HG02870 (cell line): ENCODE data around the gene YES1.
"Not testable (repeated sequence)": the region's sequence is repeated elsewhere in the genome, so short reads cannot be mapped to it uniquely, and the experiment has no call there.

Experiments
- ATAC-seq: cut with Tn5 transposase; IDR thresholded peaks from one replicate; pipeline ENCODE4 v1.9.1; 2021; ENCODE audit warnings: mild to moderate bottlenecking, moderate library complexity; ENCODE audit not compliant: unreplicated experiment

Gene YES1

DNA sequence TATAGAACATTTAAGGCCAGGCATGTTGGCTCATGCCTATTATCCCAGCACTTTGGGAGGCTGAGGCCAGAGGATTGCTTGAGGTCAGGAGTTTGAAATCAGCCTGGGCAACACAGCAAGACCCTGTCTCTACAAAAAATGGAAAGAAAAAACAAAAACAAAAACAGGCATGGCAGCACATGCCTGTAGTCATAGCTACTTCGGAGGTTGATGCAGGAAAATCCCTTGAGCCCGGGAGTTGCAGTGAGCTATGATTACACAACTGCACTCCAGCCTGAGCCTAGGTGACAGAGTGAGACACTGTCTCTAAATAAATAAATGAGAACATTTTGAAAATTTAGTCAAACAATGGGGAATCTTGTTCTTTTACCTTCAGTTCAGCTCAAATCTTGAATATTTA is 12.1 kb upstream of the YES1 start:
- no peak for ATAC-seq

DNA sequence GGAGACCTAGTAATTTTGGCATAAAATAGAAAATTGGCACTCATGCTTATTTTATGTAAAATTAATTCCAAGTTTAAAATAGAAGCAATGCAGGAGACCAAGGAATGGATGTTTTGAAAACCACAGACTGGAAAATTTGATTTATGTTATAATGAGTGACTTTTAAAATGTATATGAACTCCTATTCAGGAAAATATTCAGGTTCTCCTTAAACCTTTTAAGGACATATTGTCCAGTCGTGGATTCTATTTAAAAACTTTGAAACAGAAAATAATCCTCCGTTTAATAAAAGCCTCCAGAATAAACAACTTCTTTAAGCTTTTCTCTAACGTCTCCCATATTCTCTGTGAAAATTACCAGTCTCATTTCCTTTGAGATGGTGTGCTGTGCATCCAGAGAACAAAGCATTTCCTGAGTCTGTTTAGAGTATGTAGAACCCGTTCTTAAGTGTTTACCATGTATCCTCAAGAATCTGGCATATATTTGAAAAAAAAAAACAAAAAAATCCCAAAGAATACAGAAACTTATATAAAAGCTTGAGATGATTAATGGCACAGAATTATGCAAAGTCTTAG is 8.6 kb upstream of the YES1 start:
- no peak for ATAC-seq

DNA sequence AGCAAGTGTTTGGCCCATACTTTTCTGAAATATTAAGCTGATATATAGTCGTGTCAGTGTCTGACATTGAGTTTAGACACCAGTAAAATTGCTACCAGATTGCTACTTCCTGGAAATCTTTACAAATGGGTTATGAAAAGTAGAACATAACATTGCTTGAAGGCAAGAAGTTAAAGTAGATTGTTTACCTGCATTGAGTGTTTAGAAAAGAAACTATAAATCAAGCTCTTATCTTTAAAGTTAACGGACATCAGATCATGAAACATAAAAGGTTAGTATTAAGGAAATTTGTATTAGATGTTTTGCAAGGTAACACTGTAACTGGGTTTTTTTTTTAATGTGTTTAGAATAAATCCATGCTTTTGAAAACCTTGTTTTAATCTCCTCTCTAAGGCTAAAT is 4.8 kb upstream of the YES1 start:
- ATAC-seq, result no peak

DNA sequence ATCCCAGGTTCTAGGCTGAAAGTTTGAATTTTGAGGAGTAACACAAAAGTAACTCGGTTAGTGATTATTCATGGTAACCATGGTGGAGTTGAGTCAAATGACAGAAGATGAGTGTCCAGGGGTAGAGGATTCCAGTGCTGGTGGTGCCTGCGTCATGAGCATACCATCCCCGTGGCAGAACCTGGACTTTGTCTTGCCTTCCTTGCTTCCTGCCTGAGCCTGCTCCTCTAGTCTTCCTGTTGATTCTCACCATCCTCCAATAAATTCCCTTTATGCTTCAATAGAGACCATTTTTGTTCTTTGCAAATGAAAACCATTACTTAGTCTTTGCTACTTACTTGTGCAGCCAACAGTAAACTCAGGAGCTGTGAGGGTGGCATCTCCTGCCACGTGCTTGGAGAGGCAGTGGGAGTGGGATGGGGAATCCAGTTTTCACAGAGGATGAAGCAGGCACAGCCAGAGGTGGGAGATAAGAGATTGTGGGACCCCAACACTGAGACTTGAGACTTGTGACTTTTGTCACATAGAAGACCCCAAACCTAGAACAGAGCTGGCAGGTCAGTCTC is 4.1 kb upstream of the YES1 start:
- no peak for ATAC-seq

DNA sequence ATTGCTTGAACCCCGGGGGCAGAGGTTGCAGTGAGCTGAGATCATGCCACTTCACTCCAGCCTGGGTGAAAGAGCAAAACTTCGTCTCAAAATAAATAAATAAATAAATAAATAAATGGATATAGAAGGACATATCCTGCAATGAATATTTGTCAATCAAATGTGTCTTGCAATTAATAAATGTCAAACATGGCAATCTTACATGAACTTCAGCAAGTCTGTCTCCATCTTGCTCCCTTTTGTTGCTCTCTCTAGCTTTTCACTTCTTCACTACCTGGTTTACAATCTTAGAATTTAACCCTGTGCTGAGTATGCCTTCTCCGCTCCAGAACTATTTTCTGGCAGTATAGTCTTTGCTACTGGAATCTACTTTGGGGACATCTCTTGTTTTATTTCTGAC is 3.3 kb upstream of the YES1 start:
- ATAC-seq, result no peak

DNA sequence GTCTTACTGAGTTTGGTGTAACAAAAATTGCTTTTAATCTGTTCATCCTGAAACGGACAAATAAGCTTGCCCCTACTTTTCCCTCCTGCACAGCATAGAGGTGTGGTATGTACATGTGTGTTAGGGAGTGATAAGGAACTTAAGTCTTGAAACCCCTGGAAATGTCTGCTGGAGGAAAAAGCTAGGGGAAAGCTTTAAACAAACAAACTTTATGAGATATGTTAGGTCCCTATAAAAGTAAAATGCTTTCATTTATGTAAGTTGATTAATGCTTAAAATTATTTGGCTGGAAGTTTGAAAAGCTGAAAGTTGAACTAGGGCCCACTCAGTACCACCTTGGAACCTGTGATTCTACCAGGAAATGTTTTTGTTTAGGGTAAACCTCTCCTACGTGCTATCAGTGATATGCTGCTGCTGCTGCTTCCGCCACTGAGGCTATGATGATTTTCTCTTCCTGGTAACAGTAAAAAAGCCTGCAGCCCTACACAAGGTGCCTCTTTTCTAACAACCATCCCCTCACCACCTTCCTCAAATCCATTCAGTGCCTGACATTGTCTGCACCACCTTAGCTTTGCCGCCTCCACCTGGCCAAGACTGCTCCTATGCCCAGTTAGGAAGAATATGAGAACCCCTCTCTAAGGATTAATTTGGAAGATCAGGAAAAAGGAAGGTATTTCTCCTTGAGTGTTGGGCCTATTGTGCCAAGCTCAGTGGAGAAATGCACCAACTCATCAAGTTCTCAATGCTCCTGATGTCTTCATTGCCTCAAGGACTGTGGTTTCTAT is 2.5 kb upstream of the YES1 start:
- no peak for ATAC-seq

DNA sequence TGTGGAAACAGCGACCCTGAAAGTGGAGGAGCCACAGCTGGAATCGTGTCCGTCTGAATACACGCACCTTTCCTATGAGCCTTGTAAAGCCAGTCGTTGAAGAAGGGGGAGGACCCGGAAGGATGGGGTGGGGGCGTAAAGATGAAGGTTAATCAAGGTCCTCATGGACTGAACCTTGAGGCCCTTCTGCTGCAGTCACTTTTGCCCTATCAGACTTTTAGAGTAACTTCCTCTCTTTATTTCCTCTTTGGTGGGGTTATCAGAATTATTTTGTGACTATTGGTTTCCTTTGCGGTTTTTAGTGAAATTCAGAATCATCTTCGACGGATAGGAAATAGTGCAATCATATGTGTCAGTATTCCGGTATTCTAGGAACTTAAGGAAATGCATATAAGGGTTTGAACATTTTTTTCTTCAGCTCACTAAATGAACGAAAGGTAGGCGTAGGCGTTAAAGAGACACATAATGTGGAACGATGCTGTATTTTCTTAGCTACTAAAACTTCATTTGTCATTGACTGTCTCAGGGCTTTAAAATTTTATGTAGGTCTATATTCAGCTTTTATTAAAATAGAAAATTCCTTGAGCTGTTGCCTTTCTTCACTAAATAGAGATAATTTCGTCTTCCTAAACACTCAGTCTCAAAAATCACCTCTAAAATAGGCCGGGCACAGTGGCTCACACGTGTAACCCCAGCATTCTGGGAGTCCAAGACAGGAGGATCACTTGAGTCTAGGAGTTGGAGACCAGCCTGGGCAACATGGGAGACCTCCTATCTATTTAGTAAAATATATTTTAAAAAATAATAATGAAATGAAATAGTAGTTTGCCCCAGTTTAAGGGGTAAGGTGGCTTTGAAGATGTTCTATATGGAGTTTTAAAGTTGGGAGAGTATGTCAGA is 1.4 kb upstream of the YES1 start:
- ATAC-seq, result no peak

DNA sequence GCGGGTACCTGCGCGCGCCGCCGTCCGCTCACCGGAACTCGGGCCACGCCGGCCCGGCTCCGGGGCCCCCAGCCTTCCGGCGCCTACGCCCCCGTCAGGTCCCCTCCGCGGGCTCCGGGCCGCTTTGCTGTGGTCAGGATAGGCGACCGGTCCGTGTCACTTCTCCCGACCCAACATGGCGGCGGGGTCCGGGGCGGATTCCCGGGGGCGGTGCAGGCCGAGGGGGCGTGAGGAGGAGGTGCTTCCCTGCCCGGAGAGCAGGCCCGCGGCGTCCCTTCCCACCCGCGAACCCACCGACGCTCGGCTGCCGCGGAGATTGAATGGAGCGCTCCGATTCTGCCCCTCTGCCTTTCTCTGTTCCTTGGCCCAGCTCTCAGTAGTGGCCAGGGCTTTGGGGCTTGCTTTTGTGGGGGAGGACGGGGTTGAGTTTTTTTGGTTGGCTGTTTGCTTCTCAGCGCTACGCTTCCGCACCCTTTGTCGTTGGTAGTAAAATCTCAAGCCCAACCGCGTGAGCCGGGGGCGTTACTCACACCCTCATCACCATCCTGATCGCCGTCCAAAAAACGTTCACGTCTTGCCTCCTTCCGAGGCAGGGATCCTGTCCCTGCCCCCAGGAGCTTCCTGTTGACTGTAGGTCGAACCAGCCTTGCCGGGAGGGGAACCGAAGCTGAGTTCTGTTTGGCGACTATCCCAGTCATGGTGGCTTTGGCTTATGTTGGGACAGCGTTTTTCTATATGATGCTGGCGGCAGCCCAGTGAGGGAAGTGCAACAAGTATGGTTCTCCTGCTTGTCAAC is 532 bp upstream of the YES1 start:
- peak; percentile 46 for ATAC-seq

DNA sequence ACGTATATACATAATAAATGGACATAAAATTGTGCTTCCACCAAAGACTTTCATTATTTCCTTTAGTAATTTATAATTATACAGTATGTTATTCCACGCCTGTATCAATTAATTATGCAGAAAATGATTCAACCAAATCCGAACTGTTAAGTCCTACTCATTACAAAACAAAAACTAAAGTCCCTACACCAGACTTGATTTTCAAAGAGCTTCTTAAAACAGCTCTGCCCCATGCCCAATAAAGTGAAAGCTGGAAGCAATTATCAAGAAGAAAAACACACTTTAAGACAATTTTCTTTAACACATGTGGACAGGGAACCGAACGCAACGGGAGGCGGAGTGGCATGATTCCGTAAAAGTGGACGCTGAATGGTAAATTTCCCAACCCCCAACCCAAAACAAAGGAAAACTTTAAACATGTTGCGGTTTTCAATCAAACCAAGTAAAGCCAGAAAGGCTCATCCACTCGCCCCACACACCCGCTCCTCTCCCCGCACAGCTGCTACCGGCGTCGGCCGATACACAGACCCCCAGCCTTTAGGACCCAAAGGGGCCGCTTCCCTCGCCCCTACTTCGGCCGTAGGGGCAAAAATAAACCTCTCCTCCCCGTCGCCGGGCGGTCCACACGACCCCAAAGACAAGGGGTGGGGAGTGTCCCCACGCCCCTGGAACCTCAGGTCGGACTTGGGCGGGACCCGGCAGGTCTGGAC is 705 bp downstream of the YES1 start:
- peak; percentile 14 for ATAC-seq

DNA sequence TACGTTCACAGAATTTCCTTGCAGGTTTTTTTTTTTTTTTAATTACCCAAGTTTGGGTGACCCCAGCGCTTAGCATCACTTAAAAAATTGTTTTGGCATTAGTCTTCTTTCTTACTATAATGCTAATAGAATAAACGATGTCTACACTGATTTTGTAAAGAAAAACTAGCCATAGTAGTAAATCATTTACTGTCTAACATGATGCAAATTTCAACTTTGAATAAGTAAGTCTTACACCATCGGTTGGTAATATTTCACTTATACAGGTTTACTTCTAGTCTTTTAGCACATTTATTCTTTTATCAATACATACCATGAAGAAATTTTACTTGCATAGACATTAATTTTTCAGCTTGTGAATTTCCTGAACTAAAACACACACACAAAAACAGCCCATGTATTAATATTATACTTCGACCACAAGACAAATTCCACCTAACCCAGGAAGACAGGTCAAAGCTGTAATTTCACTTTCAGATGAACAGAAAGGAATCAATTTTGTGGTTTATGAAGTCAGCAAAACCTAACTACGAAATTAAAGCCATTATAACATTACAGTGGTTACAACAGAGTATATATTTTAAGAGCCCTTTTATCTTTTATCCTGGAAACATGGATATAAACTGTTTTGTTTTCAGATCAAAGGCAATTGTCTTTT is 1.9 kb downstream of the YES1 start:
- peak; percentile 27 for ATAC-seq

DNA sequence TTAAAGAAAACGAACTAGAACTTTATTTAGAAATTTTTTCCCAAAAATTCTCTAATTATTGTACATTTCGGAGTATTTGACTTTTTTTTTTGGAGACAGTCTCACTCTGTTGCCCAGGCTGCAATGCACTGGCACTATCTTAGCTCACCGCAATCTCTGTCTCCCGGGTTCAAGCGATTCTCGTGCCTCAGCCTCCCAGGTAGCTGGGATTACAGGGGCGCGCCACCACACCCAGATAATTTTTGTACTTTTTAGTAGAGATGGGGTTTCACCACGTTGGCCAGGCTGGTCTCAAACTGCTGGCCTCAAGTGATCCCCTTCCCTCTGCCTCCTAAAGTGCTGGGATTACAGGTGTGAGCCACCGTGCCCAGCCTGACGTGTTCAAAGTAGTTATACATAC is 2.8 kb downstream of the YES1 start:
- ATAC-seq, result not testable (repeated sequence)

DNA sequence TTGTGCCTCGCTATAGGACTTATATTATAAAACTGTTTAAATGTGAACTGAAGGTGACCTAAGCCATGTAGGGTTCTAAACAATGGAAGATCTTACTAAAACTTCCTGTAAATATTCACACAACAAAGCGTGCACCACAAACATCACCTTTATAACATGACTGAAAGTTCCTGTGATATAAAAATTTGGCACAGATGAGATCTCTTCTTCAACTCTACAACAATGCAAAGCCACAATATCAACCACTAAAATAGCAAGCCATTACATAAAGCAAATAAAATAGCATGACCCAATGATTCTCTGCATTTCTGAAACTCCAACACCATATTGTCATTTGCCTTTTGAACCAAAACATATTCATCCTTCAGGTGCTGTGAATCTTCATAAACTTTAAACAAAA is 3.5 kb downstream of the YES1 start:
- ATAC-seq, result no peak

DNA sequence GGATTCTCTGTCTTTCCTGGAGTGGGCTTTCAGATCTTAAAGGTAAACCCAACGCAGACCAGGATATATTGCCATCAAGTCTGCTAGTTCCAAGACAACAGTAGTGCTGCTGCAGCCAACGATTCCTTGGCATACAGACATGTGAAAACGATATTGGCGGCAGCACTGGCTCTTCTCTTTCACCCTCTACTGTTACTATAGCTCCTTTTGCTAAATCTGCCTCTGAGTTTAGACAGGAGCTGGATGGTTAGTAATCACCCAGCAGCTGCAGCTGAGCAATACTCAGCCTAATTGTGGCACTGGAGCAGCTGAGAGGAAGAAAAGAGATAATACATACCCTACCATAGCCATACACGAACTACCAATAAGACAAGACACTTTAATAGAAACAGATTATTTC is 4.0 kb downstream of the YES1 start:
- ATAC-seq, result no peak

DNA sequence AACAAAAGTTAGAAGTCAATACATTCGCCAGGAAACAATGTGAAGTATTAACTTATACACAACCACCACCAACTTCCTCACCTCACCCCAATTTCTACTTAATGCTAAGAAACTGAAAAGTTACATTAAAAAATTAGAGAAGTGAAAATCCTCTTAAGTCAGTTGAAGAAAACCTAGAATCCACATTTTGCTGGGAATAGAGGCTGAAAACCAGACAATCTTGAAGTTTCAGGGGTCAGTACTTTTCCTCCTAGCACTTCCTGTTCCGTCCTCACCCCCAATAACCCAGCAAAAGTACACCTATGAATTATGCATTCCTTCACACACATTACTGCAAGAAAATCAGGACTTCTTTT is 6.3 kb downstream of the YES1 start:
- ATAC-seq, result peak; percentile 35

DNA sequence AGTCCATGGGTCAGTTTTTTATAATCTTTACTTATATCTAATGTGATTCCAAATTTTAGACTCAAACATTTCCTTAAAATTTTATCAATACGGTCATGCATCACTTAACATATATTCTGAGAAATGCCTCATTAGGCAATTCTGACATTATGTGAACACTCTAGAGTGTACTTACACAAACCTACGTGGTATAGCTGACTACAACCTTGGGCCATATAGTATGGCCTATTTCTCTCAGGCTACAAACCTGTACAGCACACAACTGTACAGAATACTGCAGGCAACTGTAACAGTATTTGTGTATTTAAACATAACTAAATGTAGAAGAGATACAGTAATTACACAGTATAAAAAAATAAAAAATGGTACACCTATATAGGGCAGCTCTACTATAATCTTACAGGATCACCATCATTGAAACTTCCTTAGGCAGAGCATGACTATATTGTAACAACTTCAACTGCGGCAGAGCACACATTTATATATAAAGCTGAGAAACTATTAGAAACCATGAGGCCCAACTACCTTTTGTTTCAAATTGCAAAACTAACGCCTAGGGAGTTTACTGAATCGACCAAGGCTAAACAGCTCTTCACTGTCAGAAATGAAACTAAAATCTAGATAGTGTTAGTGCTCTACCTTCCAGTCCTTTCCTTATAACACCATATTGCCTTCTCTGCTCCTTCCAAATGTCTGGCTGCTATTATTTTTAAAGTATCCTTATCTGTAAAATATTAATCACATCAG is 6.9 kb downstream of the YES1 start:
- peak; percentile 51 for ATAC-seq

DNA sequence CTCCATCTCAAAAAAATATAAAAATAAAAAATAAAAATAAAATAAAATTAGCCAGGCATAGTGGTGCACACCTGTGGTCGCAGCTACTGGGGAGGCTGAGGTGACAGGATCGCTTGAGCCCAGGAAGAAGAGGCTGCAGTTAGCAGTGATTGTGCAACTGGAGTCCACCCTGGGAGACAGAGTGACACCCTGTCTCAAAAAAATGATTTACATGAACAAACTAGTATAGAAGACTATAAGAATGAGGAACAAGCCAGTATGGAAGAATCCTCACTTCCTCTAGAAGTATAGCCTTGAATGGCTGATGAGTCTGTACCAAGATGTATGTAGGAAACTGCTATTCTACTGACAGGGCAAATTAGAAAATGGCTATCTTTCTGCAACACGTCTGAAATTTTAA is 10.9 kb downstream of the YES1 start:
- ATAC-seq, result no peak

DNA sequence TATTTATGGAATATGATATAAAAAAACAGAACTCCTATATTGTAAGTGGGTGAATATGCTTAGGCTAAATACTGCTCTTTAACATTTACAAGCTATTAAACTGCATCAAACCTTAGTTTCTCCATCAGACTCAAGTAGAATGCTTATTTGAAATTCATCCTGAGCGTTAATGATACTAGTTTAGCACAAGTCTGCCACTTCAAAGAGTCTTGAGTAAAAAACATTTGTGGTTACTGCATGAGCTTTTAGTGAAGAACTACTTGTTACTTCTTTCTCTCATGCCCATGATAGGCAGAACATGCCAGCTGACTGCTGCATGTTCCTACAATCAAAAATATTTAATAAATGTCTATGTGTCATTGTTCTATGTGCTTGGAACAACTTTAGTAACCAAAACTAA is 12.1 kb downstream of the YES1 start:
- no peak for ATAC-seq

DNA sequence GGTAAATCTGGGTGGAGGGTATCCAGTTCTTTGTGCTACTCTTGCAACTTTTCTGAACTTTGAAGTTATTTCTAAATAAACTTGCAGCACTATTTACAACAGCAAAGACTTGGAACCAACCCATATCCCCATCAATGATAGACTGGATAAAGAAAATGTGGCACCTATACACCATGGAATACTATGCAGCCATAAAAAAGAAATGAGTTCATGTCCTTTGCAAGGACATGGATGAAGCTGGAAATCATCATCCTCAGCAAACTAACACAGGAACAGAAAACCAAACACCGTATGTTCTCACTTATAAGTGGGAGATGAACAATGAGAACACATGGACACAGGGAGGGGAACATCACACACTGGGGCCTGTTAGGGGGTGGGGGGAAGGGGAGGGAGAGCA is 16.7 kb downstream of the YES1 start:
- ATAC-seq, result not testable (repeated sequence)

DNA sequence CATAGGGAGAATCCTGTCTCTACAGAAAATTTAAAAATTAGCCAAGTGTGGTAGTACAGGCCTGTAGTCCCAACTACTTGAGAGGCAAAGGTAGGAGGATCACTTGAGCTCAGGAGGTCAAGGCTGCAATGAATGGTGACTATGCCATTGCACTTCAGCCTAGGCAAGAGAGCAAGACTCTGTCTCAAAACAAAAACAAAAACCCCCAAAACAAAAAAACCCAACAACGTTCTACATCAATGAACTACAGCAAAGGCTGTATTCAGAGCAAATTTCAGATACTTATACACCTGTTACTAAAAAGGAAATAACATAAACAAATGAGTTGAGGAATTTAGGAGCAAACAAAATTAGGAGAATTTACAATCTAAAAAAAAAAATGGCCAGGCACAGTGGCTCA is 22.6 kb downstream of the YES1 start:
- no peak for ATAC-seq
